ENCODE data around the gene PDLIM1. TPM values are rescaled to one million over a fixed set of nuclear protein-coding genes. Genes with fewer than 3 reads are reported as not detected.
"Not testable (repeated sequence)": the region's sequence is repeated elsewhere in the genome, so short reads cannot be mapped to it uniquely, and the experiment has no call there.

PDLIM1 gene
- total RNA-seq, 1 donor from 2014 or later: 113 TPM

- no peaks in the 10 kb centered on the region for H3K9me3 Mint-ChIP-seq (ENCODE audit: low read depth)
- H3K36me3 Mint-ChIP-seq (ENCODE audit: insufficient read depth): peaks cover 20% of the 10 kb centered on the region
- no peak overlapping the region for H3K4me3 Mint-ChIP-seq (ENCODE audit: low read depth)
- H3K27ac Mint-ChIP-seq: no peak overlapping the region
- no peaks in the 10 kb centered on the region for H3K27me3 Mint-ChIP-seq
- DNase-seq (ENCODE audit: low spot score, unreplicated experiment): no peak
- no peaks in the 10 kb centered on the region for H3K4me1 Mint-ChIP-seq (ENCODE audit: low read depth)
- TF ChIP-seq, protein P1, sequence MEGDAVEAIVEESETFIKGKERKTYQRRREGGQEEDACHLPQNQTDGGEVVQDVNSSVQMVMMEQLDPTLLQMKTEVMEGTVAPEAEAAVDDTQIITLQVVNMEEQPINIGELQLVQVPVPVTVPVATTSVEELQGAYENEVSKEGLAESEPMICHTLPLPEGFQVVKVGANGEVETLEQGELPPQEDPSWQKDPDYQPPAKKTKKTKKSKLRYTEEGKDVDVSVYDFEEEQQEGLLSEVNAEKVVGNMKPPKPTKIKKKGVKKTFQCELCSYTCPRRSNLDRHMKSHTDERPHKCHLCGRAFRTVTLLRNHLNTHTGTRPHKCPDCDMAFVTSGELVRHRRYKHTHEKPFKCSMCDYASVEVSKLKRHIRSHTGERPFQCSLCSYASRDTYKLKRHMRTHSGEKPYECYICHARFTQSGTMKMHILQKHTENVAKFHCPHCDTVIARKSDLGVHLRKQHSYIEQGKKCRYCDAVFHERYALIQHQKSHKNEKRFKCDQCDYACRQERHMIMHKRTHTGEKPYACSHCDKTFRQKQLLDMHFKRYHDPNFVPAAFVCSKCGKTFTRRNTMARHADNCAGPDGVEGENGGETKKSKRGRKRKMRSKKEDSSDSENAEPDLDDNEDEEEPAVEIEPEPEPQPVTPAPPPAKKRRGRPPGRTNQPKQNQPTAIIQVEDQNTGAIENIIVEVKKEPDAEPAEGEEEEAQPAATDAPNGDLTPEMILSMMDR (IDR thresholded peaks at IDR 0.05; ENCODE audit: unreplicated experiment): no peak
Observed at GRCh38 chr10:95241533-95241932, 49.3 kb downstream of the PDLIM1 start.

DNA sequence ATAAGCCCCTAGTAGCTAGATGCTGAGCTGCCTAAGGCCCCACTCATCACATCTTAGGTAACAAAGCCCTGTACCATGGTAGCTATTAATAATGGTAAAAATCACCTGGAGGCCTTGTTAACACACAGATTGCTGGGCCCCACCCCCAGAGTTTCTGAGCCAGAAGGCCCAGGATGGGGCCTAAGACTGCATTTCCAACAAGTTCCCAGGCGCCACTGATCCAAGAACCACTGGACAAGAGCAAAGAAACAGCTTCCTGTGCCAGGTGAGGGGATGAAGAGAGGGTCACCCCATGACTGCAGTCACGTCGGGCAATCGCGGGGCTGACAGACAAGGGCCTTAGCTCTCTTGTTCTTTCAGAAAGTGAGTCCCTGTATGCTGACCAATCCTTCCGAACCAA lies 50.0 kb downstream of the PDLIM1 start:
- Mint-ChIP-seq H3K4me1 (ENCODE audit: low read depth) (no peaks in the 10 kb centered on the region), H3K27ac (no peak overlapping the region), H3K36me3 (ENCODE audit: insufficient read depth) (peaks cover 24% of the 10 kb centered on the region), H3K27me3 (no peaks in the 10 kb centered on the region), H3K9me3 (ENCODE audit: low read depth) (no peaks in the 10 kb centered on the region), H3K4me3 (ENCODE audit: low read depth) (no peak overlapping the region)
- TF ChIP-seq, protein P1 (IDR thresholded peaks at IDR 0.05; ENCODE audit: unreplicated experiment): no peak
- no peak for DNase-seq (ENCODE audit: low spot score, unreplicated experiment)

- not testable (repeated sequence) for H3K4me3 Mint-ChIP-seq (ENCODE audit: low read depth); H3K27ac Mint-ChIP-seq; H3K27me3 Mint-ChIP-seq; DNase-seq (ENCODE audit: low spot score, unreplicated experiment); H3K9me3 Mint-ChIP-seq (ENCODE audit: low read depth); H3K4me1 Mint-ChIP-seq (ENCODE audit: low read depth)
- H3K36me3 Mint-ChIP-seq (ENCODE audit: insufficient read depth): peaks cover 24% of the 10 kb centered on the region
Observed at GRCh38 chr10:95240096-95240495, 50.7 kb downstream of the PDLIM1 start.

- Mint-ChIP-seq H3K27ac (peak overlapping the region; percentile 51), H3K27me3 (no peaks in the 10 kb centered on the region)
Observed at GRCh38 chr10:95237376-95238170, 53.2 kb downstream of the PDLIM1 start.

GRCh38 chr10:95236068-95236903 lies 54.5 kb downstream of the PDLIM1 start:
- DNase-seq (ENCODE audit: low spot score, unreplicated experiment): no peak
- TF ChIP-seq, protein P1 (IDR thresholded peaks at IDR 0.05; ENCODE audit: unreplicated experiment): no peak
- Mint-ChIP-seq H3K4me1 (ENCODE audit: low read depth) (peaks cover 1% of the 10 kb centered on the region), H3K36me3 (ENCODE audit: insufficient read depth) (peaks cover 28% of the 10 kb centered on the region), H3K4me3 (ENCODE audit: low read depth) (no peak overlapping the region), H3K27me3 (no peaks in the 10 kb centered on the region), H3K27ac (no peak overlapping the region), H3K9me3 (ENCODE audit: low read depth) (peaks cover 2% of the 10 kb centered on the region)

More at GRCh38 chr10:95237376-95238170, 53.2 kb downstream of the PDLIM1 start:
- Mint-ChIP-seq H3K4me3 (ENCODE audit: low read depth) (no peak overlapping the region), H3K36me3 (ENCODE audit: insufficient read depth) (peaks cover 28% of the 10 kb centered on the region), H3K4me1 (ENCODE audit: low read depth) (no peaks in the 10 kb centered on the region), H3K9me3 (ENCODE audit: low read depth) (no peaks in the 10 kb centered on the region)
- TF ChIP-seq, protein P1 (IDR thresholded peaks at IDR 0.05; ENCODE audit: unreplicated experiment): no peak
- no peak for DNase-seq (ENCODE audit: low spot score, unreplicated experiment)

Measured in progenitor cell of endocrine pancreas (in vitro differentiated cells).